Upper lobe of left lung (tissue), 4 donors: ENCODE results near the gene OLFM2.

Experiments used
- CTCF ChIP-seq, 6 experiments: fragments of 450-650 bp in 4 of 6; fragments of 200-600 bp in 2 of 6; sonication (generic) in 2 of 6; IDR thresholded peaks; one replicate each; pipeline ENCODE4 v1.5.1; 2016 to 2019; ENCODE audit warnings: antibody characterized with exemption in 6 of 6
- EP300 ChIP-seq, 4 donors: sonication (generic); formaldehyde crosslinking; IDR thresholded peaks; one replicate each; pipeline ENCODE4 v1.5.1; 2017; ENCODE audit warnings: antibody characterized with exemption in 4 of 4, control low read depth in 2 of 4
- POLR2A ChIP-seq, 4 donors: fragments of 450-650 bp; IDR thresholded peaks; one replicate each; pipeline ENCODE4 v1.5.1; 2016 to 2017; ENCODE audit warnings: antibody characterized with exemption in 4 of 4, mild to moderate bottlenecking in 2 of 4
- POLR2AphosphoS5 ChIP-seq, 2 donors: sonication (generic); formaldehyde crosslinking; IDR thresholded peaks; one replicate each; pipeline ENCODE4 v1.5.1; 2017; ENCODE audit warnings: antibody characterized with exemption in 2 of 2

DNA sequence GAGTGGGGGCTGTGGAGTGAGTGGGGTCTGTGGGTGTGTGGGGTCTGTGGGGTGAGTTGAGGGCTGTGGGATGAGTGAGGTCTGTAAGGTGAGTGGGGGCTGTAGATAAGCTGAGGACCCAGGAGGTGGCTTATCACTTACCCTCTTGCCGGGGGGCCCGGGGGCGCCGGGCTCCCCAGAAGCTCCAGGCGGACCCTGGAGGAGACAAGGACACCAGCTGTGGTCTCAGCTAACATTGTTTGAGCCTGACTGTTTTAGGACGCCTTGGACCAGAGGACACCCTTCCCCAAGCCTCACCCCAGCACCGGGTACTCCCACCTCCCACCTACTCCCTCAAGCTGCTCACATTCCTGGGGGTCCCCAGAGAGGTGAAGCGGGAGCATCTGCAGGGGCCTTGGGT is 34.2 kb upstream of the OLFM2 start:
- no peak for TF ChIP-seq POLR2AphosphoS5 (IDR thresholded peaks at IDR 0.05)
- no peak for TF ChIP-seq CTCF (IDR thresholded peaks at IDR 0.05)
- TF ChIP-seq EP300 (IDR thresholded peaks at IDR 0.05), result no peak
- no peak for TF ChIP-seq POLR2A (IDR thresholded peaks at IDR 0.05)
